Lower lobe of right lung (tissue), 2 donors: ENCODE measurements around the gene GAGE1. TPM values are rescaled to one million over a fixed set of nuclear protein-coding genes. Genes with fewer than 3 reads are reported as not detected.

Experiments
- ATAC-seq, 2 donors: fragments of 200-7000 bp; cut with Tn5 transposase; one replicate each; pipeline ENCODE4 v1.9.1; 2020 to 2022; ENCODE audit warnings: mild to moderate bottlenecking in 2 of 2, moderate library complexity in 2 of 2
- DNase-seq: peaks from one replicate; pipeline ENCODE4 v3.0.0-alpha.2; 2020
- H3K27ac ChIP-seq: fragments of 200-600 bp; one replicate; pipeline ENCODE4 v1.8.0; 2022
- H3K27me3 ChIP-seq: fragments of 200-600 bp; one replicate; pipeline ENCODE4 v1.8.0; 2022; ENCODE audit warnings: low read depth
- H3K36me3 ChIP-seq: fragments of 200-600 bp; one replicate; pipeline ENCODE4 v1.8.0; 2022; ENCODE audit warnings: mild to moderate bottlenecking
- H3K4me1 ChIP-seq: fragments of 200-600 bp; one replicate; pipeline ENCODE4 v1.8.0; 2022
- H3K4me3 ChIP-seq: fragments of 200-600 bp; one replicate; pipeline ENCODE4 v1.8.0; 2022; ENCODE audit warnings: mild to moderate bottlenecking
- H3K9me3 ChIP-seq: fragments of 200-600 bp; one replicate; pipeline ENCODE4 v1.8.0; 2022
- intact Hi-C: fragments of 100-400 bp; cut with DNase I; formaldehyde crosslinking; loops from one replicate; pipeline ENCODE4 v1.11.0; 2022
- total RNA-seq: library from RNA; stranded (reverse); fragmentation: NEBNext Ultra II Directional; extraction: Animal tissue kit (Norgen Biotek cat#: 25700); gene quantifications from one replicate; pipeline ENCODE4 v1.2.1, GENCODE V29; 2021
- TF ChIP-seq, protein P1 (sequence below): fragments of 200-600 bp; IDR thresholded peaks from one replicate; pipeline ENCODE4 v1.8.0; 2022; ENCODE audit warnings: antibody characterized with exemption, mild to moderate bottlenecking
- donor health status: DM: no; HTN: yes; CAD: no; lungs with severe emphysema.

Gene GAGE1
- total RNA-seq, 1 donor from 2014 or later = not detected

DNA sequence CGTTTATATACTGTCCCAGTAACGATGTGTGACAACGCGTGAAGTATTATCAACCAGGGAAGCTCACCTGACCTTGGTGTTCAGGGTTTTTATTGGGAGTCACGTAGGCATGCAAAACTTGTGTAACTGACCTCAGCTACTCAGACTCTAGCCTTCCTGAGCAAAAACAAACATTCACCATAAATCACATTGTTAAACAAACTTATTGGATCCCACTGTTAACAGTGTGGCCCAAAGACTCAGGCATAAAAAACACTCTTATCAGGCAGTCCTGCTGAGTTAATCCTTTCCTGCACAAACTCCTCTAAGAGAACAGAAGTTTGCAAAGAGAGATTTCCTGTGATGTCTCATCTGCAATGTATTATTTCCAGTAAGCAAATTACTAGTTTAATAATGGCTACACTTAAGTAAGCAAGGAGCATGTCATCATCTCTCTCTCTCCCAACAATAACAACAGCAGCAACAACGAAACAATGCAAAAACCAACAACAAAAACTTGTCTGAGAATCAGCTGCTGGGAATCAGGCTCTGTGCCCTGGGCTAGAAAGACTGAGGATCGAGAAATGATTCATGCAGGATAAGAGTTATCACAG is 12.0 kb downstream of the GAGE1 start:
- no peak overlapping the region for H3K27ac ChIP-seq
- TF ChIP-seq, protein P1, sequence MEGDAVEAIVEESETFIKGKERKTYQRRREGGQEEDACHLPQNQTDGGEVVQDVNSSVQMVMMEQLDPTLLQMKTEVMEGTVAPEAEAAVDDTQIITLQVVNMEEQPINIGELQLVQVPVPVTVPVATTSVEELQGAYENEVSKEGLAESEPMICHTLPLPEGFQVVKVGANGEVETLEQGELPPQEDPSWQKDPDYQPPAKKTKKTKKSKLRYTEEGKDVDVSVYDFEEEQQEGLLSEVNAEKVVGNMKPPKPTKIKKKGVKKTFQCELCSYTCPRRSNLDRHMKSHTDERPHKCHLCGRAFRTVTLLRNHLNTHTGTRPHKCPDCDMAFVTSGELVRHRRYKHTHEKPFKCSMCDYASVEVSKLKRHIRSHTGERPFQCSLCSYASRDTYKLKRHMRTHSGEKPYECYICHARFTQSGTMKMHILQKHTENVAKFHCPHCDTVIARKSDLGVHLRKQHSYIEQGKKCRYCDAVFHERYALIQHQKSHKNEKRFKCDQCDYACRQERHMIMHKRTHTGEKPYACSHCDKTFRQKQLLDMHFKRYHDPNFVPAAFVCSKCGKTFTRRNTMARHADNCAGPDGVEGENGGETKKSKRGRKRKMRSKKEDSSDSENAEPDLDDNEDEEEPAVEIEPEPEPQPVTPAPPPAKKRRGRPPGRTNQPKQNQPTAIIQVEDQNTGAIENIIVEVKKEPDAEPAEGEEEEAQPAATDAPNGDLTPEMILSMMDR = no peak
- H3K4me1 ChIP-seq = no peaks in the 10 kb centered on the region
- no peak for ATAC-seq
- H3K36me3 ChIP-seq = no peaks in the 10 kb centered on the region
- intact Hi-C loops = no loop called here
- H3K4me3 ChIP-seq = no peak overlapping the region
- no peaks in the 10 kb centered on the region for H3K27me3 ChIP-seq
- no peak for DNase-seq
- no peaks in the 10 kb centered on the region for H3K9me3 ChIP-seq

DNA sequence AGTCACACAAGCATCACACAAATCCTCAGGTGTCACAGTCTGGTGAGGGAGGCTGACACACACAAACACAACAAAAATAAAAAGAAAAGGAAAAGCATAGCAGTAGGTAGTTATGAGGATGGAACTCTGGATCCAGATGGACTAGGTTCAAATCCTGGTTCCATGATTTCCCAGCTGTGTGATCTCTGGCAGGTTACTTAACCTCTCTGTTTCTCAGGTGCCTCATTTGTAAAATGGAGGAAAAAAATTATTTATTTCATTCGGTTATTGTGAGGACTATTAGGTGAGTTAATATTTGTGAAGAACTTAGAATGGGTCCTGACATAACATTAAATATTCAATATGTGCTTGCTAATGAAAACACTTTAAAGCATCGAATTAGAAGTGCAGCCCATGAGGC is 19.8 kb downstream of the GAGE1 start:
- no peaks in the 10 kb centered on the region for H3K27me3 ChIP-seq
- ATAC-seq (no peak), DNase-seq (no peak)
- no peaks in the 10 kb centered on the region for H3K36me3 ChIP-seq
- intact Hi-C loops = no loop called here
- no peaks in the 10 kb centered on the region for H3K4me1 ChIP-seq
- no peak overlapping the region for H3K4me3 ChIP-seq
- H3K27ac ChIP-seq = no peak overlapping the region
- no peaks in the 10 kb centered on the region for H3K9me3 ChIP-seq
- TF ChIP-seq, protein P1 = no peak

DNA sequence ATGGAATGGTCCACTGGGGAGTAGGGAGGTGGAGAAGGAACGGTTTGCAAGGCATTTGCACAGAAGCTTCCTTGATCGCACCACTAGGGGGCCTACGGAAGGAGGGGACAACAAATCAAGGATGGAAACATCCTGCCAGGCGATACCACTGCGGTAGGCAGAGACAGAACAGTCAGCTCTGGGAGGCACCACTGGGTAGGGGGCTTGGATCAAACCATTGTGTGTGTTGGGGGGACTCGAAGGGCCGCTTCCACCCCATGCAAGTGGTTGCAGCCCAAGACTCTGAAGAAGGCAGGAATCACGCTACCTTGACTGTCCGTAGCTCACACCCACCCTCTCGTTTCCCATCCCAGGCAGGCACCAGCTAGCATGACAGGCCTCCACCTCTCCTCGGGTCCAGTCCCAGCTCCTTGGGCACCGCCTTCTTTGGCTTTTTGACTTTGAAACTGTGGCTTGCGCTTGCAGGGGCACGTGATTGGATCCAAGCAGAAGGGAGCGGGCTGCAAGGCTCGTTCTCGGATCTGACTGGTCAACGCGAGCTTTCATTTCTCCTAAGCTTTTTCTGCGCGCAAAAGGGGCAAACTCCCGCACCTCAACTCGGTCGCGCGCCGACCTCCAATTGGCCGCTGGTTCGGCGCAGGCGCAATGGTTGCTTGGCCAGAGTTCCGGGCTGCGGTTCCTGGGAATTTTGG is 28.4 kb downstream of the GAGE1 start:
- intact Hi-C loops = no loop called here
- ATAC-seq = peak in 1 of 2 donors; percentile 24
- H3K4me3 ChIP-seq = peak overlapping the region; percentile 19

DNA sequence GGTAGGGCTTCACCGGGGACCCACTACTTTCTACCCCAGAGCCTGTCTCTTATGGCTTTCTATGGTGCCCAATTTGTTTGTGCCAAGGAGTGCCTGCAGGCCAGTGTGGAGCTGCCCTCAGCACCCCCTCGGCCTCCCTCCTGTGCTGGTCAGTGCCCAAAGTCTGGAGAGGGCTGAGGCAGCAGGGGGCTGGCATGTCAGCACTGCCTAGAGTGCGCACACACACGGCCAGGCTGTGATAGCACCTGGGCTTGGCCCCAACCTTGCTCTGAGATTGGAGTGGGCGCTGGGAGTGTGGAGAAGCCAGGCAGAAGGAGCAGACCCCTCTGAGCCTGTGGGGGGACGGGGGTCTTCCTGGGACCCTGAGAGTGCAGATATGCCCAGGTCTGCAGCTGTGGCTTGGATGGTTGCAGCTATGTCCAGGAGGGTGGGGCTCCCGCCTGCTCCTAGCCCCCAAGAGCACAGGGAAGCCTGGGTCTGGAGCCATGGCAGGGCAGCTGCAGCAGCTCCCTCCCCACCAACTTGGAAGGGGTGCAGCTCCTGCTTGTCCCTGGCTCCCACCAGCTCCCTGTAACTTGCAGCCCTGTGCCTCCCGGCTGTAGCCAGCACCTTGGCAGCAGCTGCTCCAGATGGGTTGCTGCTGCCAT is 46.3 kb downstream of the GAGE1 start:
- Histone ChIP-seq H3K4me1 (no peaks in the 10 kb centered on the region), H3K4me3 (no peak overlapping the region), H3K9me3 (no peaks in the 10 kb centered on the region), H3K27ac (no peak overlapping the region), H3K27me3 (no peaks in the 10 kb centered on the region), H3K36me3 (no peaks in the 10 kb centered on the region)
- intact Hi-C loops = no loop called here
- DNase-seq (no peak), ATAC-seq (no peak)
- TF ChIP-seq, protein P1 = no peak

More for the DNA sequence above, 28.4 kb downstream of the GAGE1 start:
- Histone ChIP-seq H3K27ac (no peak overlapping the region), H3K4me1 (no peaks in the 10 kb centered on the region), H3K27me3 (no peaks in the 10 kb centered on the region), H3K36me3 (no peaks in the 10 kb centered on the region), H3K9me3 (no peaks in the 10 kb centered on the region)
- DNase-seq = no peak
- TF ChIP-seq, protein P1 = no peak

DNA sequence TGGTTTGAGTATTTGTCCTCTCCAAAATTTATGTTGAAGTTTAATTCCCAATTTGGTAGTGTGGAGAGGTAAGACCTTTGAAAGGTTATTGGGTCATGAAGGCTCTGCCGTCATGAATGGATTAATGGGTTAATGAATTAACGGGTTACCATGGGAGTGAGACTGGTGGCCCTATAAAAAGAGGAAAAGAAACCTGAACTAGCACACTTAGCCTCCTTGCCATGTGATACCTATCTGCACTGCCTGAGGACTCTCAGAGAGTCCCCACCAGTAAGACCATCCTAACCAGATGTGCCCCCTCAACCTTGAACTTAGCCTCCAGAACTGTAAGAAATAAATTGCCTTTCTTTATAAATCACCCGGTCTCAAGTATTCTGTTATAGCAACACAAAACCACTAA is 57.7 kb downstream of the GAGE1 start:
- no peak overlapping the region for H3K4me3 ChIP-seq
- H3K27ac ChIP-seq = no peak overlapping the region
- no peaks in the 10 kb centered on the region for H3K9me3 ChIP-seq
- DNase-seq = no peak
- no peak for ATAC-seq
- H3K27me3 ChIP-seq = no peaks in the 10 kb centered on the region
- no peaks in the 10 kb centered on the region for H3K36me3 ChIP-seq
- intact Hi-C loops = no loop called here
- H3K4me1 ChIP-seq = no peaks in the 10 kb centered on the region
- TF ChIP-seq, protein P1 = no peak

Other genes starting within 250 kb of the GAGE1 start
- gene GAGE12C, start 66.8 kb upstream of the GAGE1 start, total RNA-seq = not detected
- not detected for gene GAGE12D, start 57.3 kb upstream of the GAGE1 start, total RNA-seq
- not detected for gene GAGE12E, start 47.7 kb upstream of the GAGE1 start, total RNA-seq
- not detected for gene GAGE12F, start 38.2 kb upstream of the GAGE1 start, total RNA-seq
- gene GAGE12G, start 28.6 kb upstream of the GAGE1 start, total RNA-seq = not detected
- gene GAGE12H, start 19.1 kb upstream of the GAGE1 start, total RNA-seq = not detected
- gene GAGE2A, start 9.5 kb upstream of the GAGE1 start, total RNA-seq = not detected
- not detected for gene PAGE1, start 97.0 kb downstream of the GAGE1 start, total RNA-seq
- gene PAGE4, start 230.3 kb downstream of the GAGE1 start, total RNA-seq = not detected